ENCODE data around the gene LRP1-AS. TPM values are rescaled to one million over a fixed set of nuclear protein-coding genes. Genes with fewer than 3 reads are reported as not detected.

Gene LRP1-AS
- total RNA-seq, 1 experiment from 2014 or later: not detected

DNA sequence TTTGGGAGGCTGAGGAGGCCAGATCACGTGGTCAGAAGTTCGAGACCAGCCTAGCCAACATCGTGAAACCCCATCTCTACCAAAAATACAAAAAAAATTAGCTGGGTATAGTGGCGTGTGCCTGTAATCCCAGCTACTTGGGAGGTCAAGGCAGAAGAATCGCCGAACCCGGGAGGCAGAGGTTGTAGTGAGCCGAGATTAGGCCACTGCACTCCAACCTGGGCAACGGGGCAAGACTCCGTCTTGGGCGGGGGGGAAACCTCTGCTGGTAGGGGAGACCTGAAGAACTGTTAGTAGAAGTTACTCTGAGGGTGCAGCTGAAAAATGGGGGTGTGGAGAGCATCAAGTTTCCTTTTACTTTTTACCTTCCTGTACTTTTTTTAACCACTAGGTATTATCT lies 21.4 kb downstream of the LRP1-AS start:
- H3K79me2 ChIP-seq (ENCODE audit: insufficient read depth, low read length): no peaks in the 10 kb centered on the region
- H3K36me3 ChIP-seq (ENCODE audit: control insufficient read depth in 1 of 2, insufficient read depth in 2 of 2, low read length in 2 of 2): no peaks in the 10 kb centered on the region
- H3K9ac ChIP-seq (ENCODE audit: low read length): no peak overlapping the region
- H3K27me3 ChIP-seq (ENCODE audit: insufficient read depth, low read length): no peaks in the 10 kb centered on the region
- no peak overlapping the region for H3K4me2 ChIP-seq (ENCODE audit: low read length)
- H3K4me3 ChIP-seq (replicated peaks in 1 of 2; ENCODE audit: low read depth in 1 of 2, low read length in 2 of 2): no peak overlapping the region
- H4K20me1 ChIP-seq (ENCODE audit: insufficient read depth): no peaks in the 10 kb centered on the region
- H3K4me1 ChIP-seq (ENCODE audit: control insufficient read depth in 1 of 2, insufficient read depth in 2 of 2, low read length in 2 of 2): peaks cover 9 to 32% of the 10 kb centered on the region in 2 experiments
- no peak overlapping the region for H3K27ac ChIP-seq (ENCODE audit: low read depth, low read length)
- no TSS peak for BruUV-seq (replicated peaks)
- ChIA-PET CTCF (interaction anchor here (0.7 to 5.8 kb wide), 4 partner anchors 14 to 362 kb away, joined by 4 to 44 read pairs (median 32); partner anchors contain the start of gene STAT6), RAD21 (ENCODE audit: low non-redundant PET in 1 of 2, low total read pairs in 2 of 2, uncharacterized antibody in 2 of 2, unreplicated experiment in 2 of 2) (interaction anchor here in 1 of 2 experiments (1.2 kb wide), 1 partner anchor 14 kb away, joined by 3 read pairs; no protein-coding TSS in a partner anchor), POLR2A (no interaction called here)
- no peak for TF ChIP-seq EZH2phosphoT487 (IDR thresholded peaks at IDR 0.05; ENCODE audit: borderline replicate concordance)
- no peak for TF ChIP-seq CEBPB (IDR thresholded peaks at IDR 0.05; ENCODE audit: low read depth)
- no peak for TF ChIP-seq POLR2AphosphoS5 (IDR thresholded peaks at IDR 0.05; ENCODE audit: low read depth, low read length)
- no peaks in the 10 kb centered on the region for H3K9me2 ChIP-seq (ENCODE audit: insufficient read depth)
- H2AFZ ChIP-seq (ENCODE audit: low read depth, low read length, poor library complexity, severe bottlenecking): no peak overlapping the region
- DNase-seq (ENCODE audit: low read depth, low spot score) (no peak), ATAC-seq (no peak)
- peaks cover 6 to 7% of the 10 kb centered on the region in 2 experiments; a peak in 1 of 4 replicates for H3K9me3 ChIP-seq (ENCODE audit: control insufficient read depth in 1 of 2, insufficient read depth in 1 of 2, low read depth in 1 of 2, low read length in 2 of 2)
- intact Hi-C loops (cut with micrococcal nuclease): loop anchor here (10.0 kb wide), 1 partner anchor 119 kb away; no protein-coding TSS in a partner anchor

DNA sequence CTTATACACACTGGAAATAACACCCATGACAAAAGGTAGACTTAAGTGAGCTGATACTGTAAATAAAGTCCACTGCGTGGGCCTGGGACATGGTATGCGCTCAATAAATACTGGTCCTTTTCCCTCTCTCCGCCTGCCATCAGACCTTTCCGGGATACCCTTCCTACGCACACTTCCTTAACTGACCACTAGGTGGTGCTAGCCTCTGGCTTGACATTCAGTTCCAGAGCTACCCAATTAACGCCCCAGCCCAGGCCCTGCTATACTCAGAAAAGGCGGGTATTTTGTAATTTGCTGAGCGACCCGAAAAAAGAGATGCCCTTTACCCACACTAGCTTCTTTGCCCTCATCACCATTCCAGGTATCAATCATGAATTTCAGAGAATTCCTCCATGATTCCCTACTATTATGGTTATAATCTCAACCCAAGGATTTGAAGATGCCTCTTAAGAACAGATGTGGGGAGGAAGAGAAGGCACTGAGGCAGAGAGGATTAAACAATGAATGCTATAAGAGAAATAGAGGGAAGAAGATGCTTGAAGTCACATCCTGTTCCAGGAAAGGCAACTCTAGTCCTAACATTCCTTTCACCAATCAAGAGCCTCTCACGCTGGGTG lies 23.1 kb downstream of the LRP1-AS start:
- Histone ChIP-seq H3K4me1 (ENCODE audit: control insufficient read depth in 1 of 2, insufficient read depth in 2 of 2, low read length in 2 of 2) (peaks cover 9 to 27% of the 10 kb centered on the region in 2 experiments), H4K20me1 (ENCODE audit: insufficient read depth) (no peaks in the 10 kb centered on the region), H3K4me3 (replicated peaks in 1 of 2; ENCODE audit: low read depth in 1 of 2, low read length in 2 of 2) (no peak overlapping the region), H3K79me2 (ENCODE audit: insufficient read depth, low read length) (no peaks in the 10 kb centered on the region), H3K9me2 (ENCODE audit: insufficient read depth) (no peaks in the 10 kb centered on the region), H3K27ac (ENCODE audit: low read depth, low read length) (no peak overlapping the region), H3K9me3 (ENCODE audit: control insufficient read depth in 1 of 2, insufficient read depth in 1 of 2, low read depth in 1 of 2, low read length in 2 of 2) (peaks cover 6 to 7% of the 10 kb centered on the region in 2 experiments; a peak in 1 of 4 replicates), H3K27me3 (ENCODE audit: insufficient read depth, low read length) (no peaks in the 10 kb centered on the region), H3K9ac (ENCODE audit: low read length) (no peak overlapping the region), H2AFZ (ENCODE audit: low read depth, low read length, poor library complexity, severe bottlenecking) (peak overlapping the region; percentile 82), H3K36me3 (ENCODE audit: control insufficient read depth in 1 of 2, insufficient read depth in 2 of 2, low read length in 2 of 2) (no peaks in the 10 kb centered on the region), H3K4me2 (ENCODE audit: low read length) (no peak overlapping the region)
- ChIA-PET POLR2A (interaction anchor here (1.1 to 1.2 kb wide), 2 partner anchors 13 to 51 kb away, joined by 3 read pairs; partner anchors contain the start of gene STAT6), RAD21 (ENCODE audit: low non-redundant PET in 1 of 2, low total read pairs in 2 of 2, uncharacterized antibody in 2 of 2, unreplicated experiment in 2 of 2) (interaction anchor here (0.9 to 1.1 kb wide), 3 partner anchors 49 to 52 kb away, joined by 3 to 7 read pairs (median 4); no protein-coding TSS in a partner anchor), CTCF (interaction anchor here (0.5 to 5.8 kb wide), 18 partner anchors 13 to 1443 kb away, joined by 3 to 44 read pairs (median 3); partner anchors contain the start of genes NAB2, NEMP1, SHMT2 and STAT6)
- intact Hi-C loops (cut with micrococcal nuclease): loop anchor here (1.0 to 10.0 kb wide), 3 partner anchors 49 to 120 kb away; no protein-coding TSS in a partner anchor
- peak; percentile 56 for DNase-seq (ENCODE audit: low read depth, low spot score)
- BruUV-seq (replicated peaks): no TSS peak
- ATAC-seq: peak; percentile 56
- TF ChIP-seq EZH2phosphoT487 (IDR thresholded peaks at IDR 0.05; ENCODE audit: borderline replicate concordance) (no peak), CBX3 (IDR thresholded peaks at IDR 0.05; ENCODE audit: low read depth) (no peak), SIN3A (IDR thresholded peaks at IDR 0.05; ENCODE audit: low read depth) (no peak), CEBPB (IDR thresholded peaks at IDR 0.05; ENCODE audit: low read depth) (no peak), TCF7L2 (IDR thresholded peaks at IDR 0.05; ENCODE audit: borderline replicate concordance, extremely low read depth, insufficient read depth, insufficient read length) (no peak), FOSL1 (IDR thresholded peaks at IDR 0.05; ENCODE audit: low read depth) (no peak), POLR2AphosphoS5 (IDR thresholded peaks at IDR 0.05; ENCODE audit: low read depth, low read length) (no peak), EZH2 (IDR thresholded peaks at IDR 0.05) (no peak), RAD21 (IDR thresholded peaks at IDR 0.05; ENCODE audit: low read depth) (peak; percentile 84)
- TF ChIP-seq, protein P1, sequence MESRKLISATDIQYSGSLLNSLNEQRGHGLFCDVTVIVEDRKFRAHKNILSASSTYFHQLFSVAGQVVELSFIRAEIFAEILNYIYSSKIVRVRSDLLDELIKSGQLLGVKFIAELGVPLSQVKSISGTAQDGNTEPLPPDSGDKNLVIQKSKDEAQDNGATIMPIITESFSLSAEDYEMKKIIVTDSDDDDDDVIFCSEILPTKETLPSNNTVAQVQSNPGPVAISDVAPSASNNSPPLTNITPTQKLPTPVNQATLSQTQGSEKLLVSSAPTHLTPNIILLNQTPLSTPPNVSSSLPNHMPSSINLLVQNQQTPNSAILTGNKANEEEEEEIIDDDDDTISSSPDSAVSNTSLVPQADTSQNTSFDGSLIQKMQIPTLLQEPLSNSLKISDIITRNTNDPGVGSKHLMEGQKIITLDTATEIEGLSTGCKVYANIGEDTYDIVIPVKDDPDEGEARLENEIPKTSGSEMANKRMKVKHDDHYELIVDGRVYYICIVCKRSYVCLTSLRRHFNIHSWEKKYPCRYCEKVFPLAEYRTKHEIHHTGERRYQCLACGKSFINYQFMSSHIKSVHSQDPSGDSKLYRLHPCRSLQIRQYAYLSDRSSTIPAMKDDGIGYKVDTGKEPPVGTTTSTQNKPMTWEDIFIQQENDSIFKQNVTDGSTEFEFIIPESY (IDR thresholded peaks at IDR 0.05; ENCODE audit: extremely low read depth, insufficient replicate concordance, low read length): no peak
- TF ChIP-seq, protein P2, sequence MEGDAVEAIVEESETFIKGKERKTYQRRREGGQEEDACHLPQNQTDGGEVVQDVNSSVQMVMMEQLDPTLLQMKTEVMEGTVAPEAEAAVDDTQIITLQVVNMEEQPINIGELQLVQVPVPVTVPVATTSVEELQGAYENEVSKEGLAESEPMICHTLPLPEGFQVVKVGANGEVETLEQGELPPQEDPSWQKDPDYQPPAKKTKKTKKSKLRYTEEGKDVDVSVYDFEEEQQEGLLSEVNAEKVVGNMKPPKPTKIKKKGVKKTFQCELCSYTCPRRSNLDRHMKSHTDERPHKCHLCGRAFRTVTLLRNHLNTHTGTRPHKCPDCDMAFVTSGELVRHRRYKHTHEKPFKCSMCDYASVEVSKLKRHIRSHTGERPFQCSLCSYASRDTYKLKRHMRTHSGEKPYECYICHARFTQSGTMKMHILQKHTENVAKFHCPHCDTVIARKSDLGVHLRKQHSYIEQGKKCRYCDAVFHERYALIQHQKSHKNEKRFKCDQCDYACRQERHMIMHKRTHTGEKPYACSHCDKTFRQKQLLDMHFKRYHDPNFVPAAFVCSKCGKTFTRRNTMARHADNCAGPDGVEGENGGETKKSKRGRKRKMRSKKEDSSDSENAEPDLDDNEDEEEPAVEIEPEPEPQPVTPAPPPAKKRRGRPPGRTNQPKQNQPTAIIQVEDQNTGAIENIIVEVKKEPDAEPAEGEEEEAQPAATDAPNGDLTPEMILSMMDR (IDR thresholded peaks at IDR 0.05 in 2 of 3, conservative IDR thresholded peaks at IDR 0.05 in 1 of 3; ENCODE audit: borderline replicate concordance in 1 of 3, insufficient read depth in 1 of 3, low read depth in 2 of 3, low read length in 2 of 3): peak; percentile 88 to 94 (median 92)
- TF ChIP-seq, protein P3, sequence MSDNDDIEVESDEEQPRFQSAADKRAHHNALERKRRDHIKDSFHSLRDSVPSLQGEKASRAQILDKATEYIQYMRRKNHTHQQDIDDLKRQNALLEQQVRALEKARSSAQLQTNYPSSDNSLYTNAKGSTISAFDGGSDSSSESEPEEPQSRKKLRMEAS (IDR thresholded peaks at IDR 0.05): no peak
- TF ChIP-seq, protein P4, sequence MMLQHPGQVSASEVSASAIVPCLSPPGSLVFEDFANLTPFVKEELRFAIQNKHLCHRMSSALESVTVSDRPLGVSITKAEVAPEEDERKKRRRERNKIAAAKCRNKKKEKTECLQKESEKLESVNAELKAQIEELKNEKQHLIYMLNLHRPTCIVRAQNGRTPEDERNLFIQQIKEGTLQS (IDR thresholded peaks at IDR 0.05): no peak

Measured in HCT116 (cell line).